ENCODE measurements around the gene NWD2. TPM values are rescaled to one million over a fixed set of nuclear protein-coding genes. Genes with fewer than 3 reads are reported as not detected.
"Not testable (repeated sequence)": the region's sequence is repeated elsewhere in the genome, so short reads cannot be mapped to it uniquely, and the experiment has no call there.

The NWD2 gene
- total RNA-seq, 1 experiment from 2014 or later, result not detected

DNA sequence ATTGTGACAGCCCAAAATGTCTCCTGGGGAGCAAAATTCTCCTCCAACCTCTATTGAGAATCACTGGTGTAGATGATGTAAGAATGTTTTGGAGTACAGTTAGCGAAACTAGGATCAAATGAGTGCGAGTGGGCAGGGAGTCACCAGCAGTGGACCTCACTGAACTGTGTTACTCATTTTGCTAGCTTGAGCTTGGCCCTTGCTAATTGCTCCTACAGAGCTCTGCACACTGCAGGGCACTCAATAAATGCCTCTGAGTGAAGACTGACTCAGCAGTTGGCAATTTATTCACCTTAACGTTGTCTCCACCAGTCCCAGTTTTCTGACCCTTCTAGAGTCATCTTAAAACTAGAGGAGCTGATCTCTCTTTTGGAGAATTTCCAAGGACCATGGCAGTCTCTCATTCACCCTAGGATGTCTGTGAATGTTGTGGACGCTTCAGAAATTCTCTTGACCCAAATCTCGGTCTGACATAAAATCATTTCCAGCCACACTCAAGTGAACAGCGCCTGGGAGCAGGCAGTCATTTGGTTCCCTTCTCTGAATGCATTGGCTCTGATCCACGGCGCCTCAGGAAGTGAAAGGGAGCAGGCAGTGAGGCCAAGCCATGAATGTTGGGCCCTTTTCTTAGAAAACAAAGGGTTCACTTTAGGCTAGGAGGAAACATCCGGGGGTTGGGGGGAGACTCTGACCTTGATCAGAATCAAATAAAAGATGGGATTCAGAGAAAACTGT, 148.1 kb downstream of the NWD2 start:
- DNase-seq (ENCODE audit: low read depth), result peak; percentile 31

DNA sequence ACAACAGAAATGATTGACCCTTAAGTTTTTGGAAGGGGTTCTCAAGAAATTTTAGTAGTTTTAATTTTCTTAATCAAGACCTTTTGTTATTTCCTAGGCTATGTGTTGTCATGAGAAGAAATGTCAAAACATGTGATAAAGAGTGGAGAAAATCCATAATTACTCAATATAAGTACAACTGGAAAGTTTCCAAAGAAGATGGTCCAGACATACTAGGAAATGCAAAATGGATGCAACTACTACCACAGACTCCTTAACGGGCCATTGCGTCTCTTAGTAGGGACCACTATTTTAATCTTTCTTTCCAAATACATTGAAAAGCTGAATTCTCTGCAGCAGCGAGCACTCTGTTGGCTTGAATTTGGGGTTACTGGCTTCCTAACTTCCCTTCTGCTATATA, 148.8 kb downstream of the NWD2 start:
- no peak for DNase-seq (ENCODE audit: low read depth)

GRCh38 chr4:37393889-37394288, 149.3 kb downstream of the NWD2 start:
- DNase-seq (ENCODE audit: low read depth), result no peak

GRCh38 chr4:37397505-37397904, 153.0 kb downstream of the NWD2 start:
- DNase-seq (ENCODE audit: low read depth), result no peak

DNA sequence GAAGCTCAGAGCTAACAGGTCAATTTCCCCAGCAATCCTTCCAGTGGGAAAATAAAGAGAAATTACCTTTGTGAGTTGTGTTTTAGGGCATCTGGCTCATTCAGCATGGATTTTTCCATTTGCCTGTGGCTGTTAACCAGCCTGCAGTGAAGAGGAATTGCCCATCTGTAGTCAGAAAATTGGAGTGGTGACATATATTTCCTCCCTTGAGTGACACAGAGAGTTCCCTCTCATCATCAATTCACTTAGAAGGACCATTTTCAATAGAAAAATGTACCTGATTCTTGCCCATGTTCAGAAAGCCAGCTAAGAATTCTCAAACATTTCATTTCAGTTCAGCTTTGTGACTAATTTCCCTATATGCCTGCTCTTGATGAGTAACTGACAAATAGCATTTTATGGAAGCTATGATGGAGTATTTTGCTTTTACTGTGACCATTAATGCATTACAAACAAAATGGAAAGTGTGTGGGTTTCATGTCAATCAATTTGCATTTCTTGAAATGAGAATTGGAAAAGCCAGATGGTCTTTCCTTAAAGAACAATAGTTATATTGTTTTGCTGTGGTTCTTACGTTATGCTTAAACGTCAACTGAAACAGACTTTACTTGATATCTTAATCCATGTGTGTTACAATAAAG, 155.8 kb downstream of the NWD2 start:
- no peak for DNase-seq (ENCODE audit: low read depth)

GRCh38 chr4:37407938-37408826, 163.6 kb downstream of the NWD2 start:
- not testable (repeated sequence) for DNase-seq (ENCODE audit: low read depth)

- DNase-seq (ENCODE audit: low read depth), result not testable (repeated sequence)
These were observed 169.1 kb downstream of the NWD2 start for GRCh38 chr4:37413612-37414011.

GRCh38 chr4:37415845-37416369, 171.4 kb downstream of the NWD2 start:
- no peak for DNase-seq (ENCODE audit: low read depth)

DNA sequence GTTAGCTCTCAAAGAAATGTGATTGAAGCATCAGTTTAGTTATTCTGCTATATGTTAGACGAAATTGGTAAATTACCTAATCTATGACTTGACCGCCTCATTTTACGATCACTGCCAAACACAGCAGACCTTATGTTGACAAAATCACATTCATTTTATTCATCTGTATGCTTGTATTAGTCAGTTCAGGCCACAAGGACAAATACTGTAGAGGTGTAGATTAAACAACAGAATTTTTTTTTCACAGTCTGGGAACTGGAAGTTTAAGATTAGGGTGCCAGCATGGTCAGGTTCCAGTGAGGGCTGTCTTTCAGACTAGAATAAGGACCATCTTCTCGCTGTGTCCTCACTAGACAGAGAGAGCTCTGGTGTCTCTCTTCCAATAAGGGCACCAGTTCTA, 177.1 kb downstream of the NWD2 start:
- no peak for DNase-seq (ENCODE audit: low read depth)

GRCh38 chr4:37422102-37422501, 177.6 kb downstream of the NWD2 start:
- no peak for DNase-seq (ENCODE audit: low read depth)

GRCh38 chr4:37422638-37423037, 178.1 kb downstream of the NWD2 start:
- DNase-seq (ENCODE audit: low read depth), result no peak

DNA sequence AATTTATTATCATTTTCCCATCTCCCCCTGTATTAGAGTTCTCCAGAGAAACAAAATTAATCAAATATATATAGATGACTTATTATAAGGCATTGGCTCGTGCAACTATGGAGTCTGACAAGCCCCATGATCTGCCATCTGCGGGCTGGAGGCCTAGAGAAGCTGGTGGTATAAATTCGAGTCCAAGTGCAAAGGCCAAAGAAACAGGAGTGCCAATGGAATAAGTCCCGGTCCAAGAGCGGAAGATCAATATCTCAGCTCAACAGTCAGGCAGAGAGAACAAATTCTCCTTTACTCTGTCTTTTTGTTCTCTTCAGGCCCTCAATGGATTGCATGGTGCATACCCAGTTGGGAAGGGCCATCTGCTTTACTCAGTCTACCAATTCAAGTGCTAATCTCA, 178.8 kb downstream of the NWD2 start:
- no peak for DNase-seq (ENCODE audit: low read depth)

DNA sequence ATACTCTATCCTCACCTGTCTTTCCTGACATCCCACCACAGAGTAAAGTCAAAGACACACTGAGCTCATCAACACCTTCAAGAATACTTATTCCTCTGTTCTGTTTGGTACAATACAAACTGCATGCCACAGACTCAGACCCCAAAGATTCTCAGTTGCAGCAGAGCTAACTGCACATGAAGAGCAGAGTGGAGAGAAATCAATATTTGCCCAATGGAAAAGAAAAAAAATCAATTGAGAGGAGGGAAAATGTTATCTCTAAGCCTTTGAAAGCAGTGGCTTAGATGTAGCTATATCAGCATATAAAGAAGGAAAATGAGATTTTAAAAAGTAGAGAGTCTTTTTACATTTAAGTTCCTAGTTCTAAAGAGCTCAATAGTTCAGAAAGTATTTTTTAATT, 180.2 kb downstream of the NWD2 start:
- DNase-seq (ENCODE audit: low read depth), result no peak

DNA sequence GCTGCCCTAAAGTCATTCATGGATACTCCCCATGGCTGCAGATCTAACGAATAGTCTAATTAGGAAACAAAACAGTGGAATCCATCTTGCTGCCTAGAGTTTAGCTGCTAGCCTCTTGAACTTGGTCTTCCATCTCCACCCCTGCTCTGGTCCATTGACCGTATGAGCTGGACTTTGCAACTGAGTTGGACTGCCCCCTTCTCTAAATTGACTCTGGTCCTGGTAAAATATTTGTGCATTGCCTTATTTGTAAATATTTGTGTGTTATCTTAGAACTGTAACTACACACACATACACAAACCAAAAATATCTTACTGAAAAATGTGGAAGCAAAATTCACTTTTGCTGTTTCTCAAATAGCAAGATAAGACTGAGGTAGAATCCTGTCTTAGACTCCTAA, 181.3 kb downstream of the NWD2 start:
- DNase-seq (ENCODE audit: low read depth), result no peak

DNA sequence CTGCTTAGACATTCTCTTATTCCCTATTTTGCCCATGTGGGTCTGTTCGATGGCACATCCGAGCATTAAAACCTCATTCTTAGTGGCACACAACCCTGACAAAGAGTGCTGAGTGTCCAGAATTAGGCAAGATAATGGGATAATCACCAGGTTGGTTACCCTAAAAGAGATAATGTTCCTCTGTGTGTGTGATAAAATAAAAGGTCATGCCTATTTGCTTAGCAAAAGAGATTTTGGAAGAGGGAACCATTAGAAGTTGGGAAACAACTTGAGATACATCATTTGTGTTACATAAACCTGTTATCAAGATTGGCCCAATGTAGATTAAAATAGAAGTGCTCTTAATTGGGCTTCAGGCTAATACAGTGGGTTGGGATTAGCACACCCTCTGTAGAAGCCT, 182.7 kb downstream of the NWD2 start:
- no peak for DNase-seq (ENCODE audit: low read depth)

DNA sequence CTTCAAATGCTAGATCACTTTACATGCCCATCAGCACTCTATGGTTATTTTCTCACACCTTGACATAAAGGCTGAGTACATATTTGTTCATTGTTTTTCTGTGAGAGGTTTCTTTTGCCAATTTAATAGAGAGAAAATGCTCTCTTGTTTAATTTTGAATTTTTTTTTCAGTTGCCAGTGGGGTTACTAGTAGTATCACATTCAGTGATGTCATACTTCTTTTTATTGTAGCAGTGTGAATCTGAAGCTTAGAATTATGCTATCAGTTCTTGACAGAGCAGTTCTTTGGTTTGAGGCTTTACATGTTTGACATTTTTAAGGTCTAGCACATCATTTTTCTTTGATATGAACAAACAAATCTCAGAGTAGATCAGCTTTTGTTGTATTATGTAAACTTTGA, 185.4 kb downstream of the NWD2 start:
- DNase-seq (ENCODE audit: low read depth), result no peak

DNA sequence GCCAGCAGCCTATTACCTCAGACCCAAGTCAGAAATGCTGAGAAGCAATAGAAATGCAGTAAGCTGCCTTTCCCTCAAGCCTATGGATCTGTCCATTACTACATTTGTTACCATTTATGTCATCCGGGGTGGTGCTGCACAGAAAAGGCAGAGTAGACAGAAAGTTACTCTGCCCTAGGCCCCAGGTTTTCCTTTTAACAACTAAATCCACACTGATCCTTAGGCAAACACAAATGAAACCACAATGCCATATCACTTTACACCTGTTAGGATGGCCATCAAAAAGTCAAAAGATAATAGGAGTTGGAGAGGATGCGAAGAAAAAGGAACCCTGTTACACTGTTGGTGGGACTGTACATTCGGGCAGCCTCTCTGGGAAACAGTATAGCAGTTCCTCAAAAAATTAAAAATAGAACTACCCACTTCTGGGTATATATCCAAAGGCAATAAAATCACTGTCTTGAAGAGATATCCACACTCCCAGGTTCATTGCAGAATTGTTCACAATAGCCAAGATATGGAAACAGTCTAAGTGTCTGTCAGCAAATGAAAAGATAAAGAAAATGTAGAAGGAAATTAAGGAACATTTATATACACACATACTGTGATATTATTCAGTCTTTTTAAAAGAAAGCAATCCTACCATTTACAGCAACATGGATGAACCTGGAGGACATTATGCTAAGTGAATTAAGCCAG, 186.3 kb downstream of the NWD2 start:
- no peak for DNase-seq (ENCODE audit: low read depth)

- DNase-seq (ENCODE audit: low read depth), result no peak
These were observed 186.8 kb downstream of the NWD2 start for GRCh38 chr4:37431417-37431743.

DNA sequence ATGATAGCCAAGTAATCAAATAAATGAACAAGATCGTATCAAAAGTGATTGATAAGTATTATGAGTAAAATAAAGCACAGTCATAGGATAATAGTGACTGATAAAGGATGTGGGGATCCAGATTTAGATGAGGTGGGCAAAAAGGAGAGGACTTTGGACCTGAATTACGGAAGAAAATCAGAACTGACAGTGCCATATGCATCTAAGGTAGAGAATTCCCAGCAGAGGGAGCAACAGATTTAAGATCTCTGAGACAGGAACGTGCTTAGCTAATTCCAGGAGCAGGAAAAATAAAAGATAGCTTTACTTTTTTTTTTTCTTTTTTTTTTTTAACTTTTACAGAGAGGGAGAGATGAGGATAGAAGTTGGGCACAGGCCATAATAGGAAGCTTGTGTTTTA, 189.9 kb downstream of the NWD2 start:
- peak; percentile 30 for DNase-seq (ENCODE audit: low read depth)

DNA sequence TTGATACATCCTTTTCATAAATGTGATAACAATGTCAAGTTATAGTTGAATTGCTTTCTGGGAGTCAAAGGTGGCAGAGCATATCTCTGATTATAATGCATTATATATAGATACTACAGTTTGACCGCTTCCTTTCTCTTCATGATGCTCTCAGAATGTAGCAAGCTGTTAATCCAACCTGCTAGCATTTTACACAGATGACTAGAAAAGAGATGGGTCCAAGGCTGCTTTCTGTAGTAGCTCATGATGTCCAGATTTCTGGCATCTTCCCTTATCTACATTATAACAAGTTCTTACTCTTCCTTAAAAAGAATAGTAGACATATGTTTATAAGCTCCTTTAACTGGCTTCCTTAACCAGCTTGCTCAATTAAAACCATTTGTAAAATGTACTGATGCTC, 192.0 kb downstream of the NWD2 start:
- DNase-seq (ENCODE audit: low read depth), result no peak

GRCh38 chr4:37437163-37437562, 192.6 kb downstream of the NWD2 start:
- DNase-seq (ENCODE audit: low read depth), result no peak

All from M059J (cell line).